Activated naive CD8-positive, alpha-beta T cell treated with anti-CD3 and anti-CD28 coated beads, Interleukin-2, amount 50 U/mL, for 16 hours (primary cell): ENCODE measurements around the gene SPAG17.

Experiments used
- DNase-seq: peaks from one replicate; pipeline ENCODE4 v3.0.0-alpha.2; 2020; ENCODE audit warnings: low read depth, low spot score

The SPAG17 gene

DNA sequence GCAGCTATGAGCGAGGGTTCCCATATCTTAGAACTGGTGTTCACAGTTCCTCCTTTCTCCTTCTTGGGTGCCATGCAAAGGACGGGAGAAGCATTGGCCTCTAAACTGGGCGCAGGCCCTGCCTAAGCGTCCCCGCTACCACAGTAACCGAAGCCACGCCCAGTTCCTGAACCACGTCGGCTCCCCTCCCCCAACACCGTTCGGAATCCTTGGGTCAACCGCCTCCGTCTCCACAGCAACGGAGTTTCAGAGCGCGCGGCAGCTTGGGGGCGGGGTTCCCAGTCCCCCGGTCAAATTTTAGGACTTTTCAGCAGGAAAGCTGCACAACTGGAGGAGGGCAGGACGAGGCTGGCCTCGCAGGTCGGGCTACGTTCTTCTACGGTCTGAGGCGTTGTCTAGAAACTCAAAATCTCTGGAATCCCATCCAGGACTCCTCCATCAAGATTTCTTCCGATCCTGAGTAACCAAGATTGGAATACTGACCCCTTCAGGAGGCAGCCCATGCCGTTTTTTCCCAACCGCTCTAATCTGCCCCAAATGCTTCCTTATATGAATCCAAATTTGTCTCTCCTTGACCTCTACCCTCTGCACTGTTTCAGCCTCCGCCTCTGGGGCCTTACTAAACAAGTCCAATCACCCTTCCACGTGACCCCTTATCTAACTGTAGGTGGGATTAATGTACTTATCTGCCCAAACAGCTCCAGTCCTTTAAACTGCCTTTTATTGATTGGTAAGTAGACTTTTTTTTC lies at the start of gene SPAG17:
SPAG17 (minus strand) TSS at position 145 of the 749 bp plus-strand sequence; CDS start at position 74, 71 bp downstream.
- DNase-seq = no peak

- DNase-seq = no peak
Observed at GRCh38 chr1:118225471-118225870, 40.4 kb upstream of the SPAG17 start.

- no peak for DNase-seq
Observed at GRCh38 chr1:118223426-118223825, 38.4 kb upstream of the SPAG17 start.

GRCh38 chr1:118219438-118219837 lies 34.4 kb upstream of the SPAG17 start:
- no peak for DNase-seq

DNA sequence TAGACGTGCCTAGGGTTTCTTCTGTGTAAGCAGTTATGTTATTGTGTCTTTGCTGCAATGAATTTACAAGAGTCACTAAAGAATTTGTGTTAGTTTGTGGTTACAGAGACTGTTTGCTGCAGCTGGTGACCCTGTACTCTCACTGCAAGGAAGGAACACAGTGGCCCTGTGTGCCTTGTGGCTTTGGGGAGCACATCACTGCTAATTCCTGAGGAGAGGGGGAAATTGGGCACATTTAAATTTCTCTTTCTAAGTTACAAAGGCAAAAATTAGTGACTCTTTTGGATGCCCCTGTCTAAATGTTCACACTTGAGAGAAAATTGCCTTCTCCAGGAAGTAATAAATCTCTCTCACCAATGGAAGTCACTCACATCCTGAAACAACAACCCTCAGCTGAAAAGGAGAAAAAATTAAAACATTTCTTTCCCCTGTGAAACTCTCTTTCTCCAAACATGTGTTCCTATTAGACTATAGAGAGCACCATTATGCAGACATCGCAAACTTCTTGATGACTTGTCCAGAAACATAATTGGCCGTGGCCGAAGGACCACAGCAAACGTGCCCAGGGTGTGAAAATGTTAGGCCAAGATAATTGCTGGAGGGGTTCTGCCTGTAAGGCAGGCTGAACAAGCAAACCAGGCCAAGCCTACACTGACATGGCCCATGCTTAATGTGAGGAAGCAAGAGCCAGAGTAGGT lies 32.3 kb upstream of the SPAG17 start:
- no peak for DNase-seq

- DNase-seq = no peak
Observed at GRCh38 chr1:118214866-118215265, 29.8 kb upstream of the SPAG17 start.

- DNase-seq = no peak
Observed at GRCh38 chr1:118210723-118211110, 25.7 kb upstream of the SPAG17 start.

- no peak for DNase-seq
Observed at GRCh38 chr1:118210051-118210722, 25.2 kb upstream of the SPAG17 start.

DNA sequence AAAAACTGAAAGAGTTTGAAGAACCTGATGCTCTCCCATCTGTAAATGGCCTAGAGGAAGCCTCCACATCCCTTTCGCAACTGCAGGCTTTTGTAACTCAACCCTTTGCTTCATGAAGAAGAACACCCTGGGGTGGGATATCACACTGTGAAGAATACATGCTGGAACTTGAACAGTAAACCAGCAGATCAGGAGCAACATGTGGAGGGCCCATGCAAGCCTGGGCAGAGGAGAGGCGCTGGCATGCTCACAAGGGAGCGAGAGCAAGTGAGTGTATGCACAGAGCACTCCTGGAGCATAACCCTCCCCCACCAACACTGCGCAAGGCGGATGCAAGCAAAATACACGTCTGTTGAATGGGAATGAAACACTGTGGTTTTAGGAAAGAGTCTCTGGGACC lies 24.6 kb upstream of the SPAG17 start:
- DNase-seq = no peak

GRCh38 chr1:118206966-118207365 lies 21.9 kb upstream of the SPAG17 start:
- DNase-seq = no peak

- no peak for DNase-seq
Observed at GRCh38 chr1:118204648-118205047, 19.6 kb upstream of the SPAG17 start.

DNA sequence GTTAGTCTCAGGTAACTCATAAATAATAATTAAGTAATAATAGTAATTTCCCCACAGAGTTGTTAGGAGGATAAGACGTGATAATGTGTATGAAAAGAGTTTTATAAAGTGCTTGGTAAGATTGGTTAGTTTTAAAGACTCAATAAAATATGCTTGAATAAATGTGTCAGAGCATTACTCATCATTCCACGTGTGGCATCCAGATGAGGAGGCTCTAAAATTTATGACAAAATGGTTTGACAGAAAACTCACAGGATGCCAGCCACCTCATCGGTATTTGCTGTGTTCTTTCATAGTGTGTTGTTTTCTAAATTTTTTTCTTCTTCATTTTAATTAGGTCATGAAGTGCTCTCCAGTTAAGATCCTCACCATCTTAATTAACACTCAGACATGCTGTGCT lies 19.1 kb upstream of the SPAG17 start:
- no peak for DNase-seq

DNA sequence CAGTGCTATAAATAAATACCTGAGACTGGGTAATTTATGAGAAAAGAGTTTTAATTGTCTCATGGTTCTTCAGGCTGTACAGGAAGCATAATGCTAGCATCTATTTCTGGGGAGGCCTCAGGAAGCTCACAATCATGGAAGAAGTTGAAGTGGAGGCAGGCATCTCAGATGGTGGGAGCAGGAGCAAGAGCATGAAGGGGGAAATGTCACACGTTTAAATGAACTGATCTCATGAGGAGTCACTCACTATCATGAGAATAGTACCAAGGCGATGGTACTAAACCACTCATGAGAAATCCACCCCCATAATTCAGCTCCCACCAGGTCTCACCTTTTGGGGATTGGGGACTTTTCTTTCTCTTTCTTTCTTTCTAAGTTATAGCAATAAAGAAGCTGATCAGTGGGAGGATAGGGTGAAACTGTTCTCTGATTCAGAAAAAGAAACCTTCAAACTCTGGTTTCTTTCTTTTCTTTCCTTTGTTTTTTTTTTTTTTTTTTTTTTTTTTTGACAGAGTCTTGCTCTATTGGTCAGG lies 17.1 kb upstream of the SPAG17 start:
- no peak for DNase-seq

DNA sequence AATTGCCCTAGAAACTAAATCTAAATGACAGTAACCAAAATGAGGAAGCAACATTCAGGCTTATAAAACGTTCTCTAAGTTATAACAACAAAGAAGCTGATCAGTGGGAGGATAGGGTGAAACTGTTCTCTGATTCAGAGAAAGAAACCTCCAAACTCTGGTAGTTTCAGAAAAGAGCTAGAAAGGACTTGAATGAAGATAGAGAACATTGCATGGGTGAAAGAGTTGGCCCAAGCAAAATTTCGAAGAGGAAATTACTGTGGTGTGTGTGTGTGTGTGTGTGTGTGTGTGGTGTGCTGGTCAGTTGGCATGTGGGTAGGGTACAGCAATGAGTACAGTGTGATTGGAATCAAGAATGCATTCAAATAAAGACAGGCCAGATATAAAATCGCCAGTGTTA lies 16.5 kb upstream of the SPAG17 start:
- DNase-seq = no peak

- DNase-seq = no peak
Observed at GRCh38 chr1:118200836-118201235, 15.8 kb upstream of the SPAG17 start.

DNA sequence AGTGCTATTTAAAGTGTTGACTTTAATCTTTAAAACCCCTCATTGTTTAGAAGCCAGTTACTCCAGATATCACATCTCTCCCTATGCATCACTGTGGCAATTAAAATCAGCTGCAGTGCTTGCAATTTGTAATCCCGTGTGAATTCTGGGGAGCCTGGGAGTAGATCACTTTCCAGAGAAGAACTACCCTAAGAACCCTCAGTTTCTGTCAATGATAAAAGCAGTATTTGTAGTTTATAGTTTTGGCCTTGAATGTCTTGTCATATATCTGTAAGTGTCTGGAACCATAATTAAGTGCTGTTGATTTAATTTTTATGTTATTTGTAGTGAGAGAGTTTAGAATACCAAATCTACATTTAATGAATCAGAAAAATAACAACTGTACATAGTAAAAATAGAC lies 5.5 kb upstream of the SPAG17 start:
- DNase-seq = no peak

DNA sequence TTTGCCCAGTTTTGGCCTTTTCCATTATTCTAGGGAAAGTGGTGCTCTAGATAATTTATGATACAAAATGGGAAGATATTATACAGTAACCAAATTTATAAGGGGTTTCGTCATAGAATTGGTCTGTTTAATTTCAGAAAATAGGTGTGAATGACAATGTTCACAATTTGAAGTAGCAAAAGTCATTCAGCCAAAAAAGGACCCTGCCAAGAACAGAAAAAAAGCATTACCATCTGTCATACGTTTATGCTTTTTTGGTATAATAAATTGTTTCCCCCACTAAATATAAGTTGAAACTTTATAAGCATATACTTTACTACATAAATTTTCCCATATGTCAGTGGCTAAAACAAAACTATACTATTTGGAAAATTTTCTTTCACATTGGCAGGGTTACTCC lies 4.5 kb upstream of the SPAG17 start:
- no peak for DNase-seq

DNA sequence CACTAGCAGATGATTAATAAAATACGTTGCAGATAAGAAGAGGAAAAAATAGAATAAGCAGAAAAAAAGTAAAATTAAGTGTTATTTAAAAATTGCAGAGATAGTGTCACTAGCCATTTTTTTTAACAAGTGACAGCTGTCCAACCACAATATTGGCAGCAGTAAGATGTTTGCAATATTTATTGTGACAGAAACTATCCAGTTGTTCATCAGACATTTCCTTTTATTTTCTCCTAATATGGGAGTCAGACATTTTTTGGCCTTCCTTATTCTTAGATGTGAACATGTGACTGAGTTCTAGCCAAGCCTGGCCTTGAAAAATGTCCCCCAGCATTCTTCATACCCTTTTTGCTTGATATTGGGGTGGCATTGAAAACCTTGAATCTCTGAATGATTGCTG lies 3.4 kb upstream of the SPAG17 start:
- DNase-seq = no peak

DNA sequence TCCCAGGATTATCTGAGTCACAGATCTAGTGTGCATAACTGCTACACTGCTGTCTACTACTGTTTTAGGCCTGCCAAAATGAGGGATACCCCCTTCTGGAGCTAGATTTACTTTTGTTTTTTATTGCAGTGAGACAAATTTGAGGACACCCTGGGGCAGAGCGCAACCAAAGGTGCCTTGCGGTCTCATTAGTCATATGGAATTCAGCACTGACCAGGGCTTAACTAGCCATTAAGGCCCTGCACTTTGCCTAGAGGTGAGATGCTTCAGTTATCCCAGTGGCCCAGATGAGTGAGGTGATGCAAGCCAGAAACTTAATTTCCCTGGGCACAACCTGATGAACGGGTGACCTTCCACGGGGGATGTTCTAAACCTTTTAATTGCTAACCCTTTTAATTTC lies 998 bp upstream of the SPAG17 start:
- DNase-seq = no peak

GRCh38 chr1:118184739-118185083 lies 317 bp downstream of the SPAG17 start:
- no peak for DNase-seq

DNA sequence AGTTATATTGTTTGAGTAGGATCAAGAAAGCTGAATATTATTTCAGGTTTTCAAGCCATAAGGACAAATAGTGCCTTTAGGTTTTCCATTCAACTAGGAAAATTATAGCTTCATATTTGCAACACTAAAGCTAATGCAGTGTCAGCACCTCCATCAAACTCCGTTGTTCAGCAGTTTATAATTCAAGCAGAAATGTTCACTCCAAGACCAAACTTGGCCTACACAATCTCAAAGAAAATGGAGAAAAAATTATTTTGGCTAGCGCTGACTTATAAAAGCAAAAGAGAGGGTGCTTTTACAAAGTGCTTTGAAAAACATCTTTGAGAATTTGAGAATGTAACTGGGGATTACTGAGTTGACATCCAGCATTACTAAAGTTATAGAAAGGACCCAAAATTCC lies 1.4 kb downstream of the SPAG17 start:
- no peak for DNase-seq

DNA sequence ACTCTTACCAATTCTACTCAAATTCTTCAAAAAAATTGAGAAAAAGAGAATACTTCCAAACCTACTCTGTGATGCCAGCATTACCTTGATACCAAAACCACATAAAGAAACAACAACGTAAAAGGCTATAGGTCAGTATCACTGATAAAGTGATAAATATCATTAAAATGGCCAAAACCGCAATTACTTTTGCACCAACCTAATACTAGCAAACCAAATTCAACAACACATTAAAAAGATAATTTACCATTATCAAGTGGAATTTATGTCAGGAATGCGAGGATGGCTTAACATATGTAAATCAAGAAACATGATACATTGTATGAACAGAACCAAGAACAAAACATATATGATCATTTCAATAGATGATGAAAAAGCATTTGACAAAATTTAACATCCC lies 7.0 kb downstream of the SPAG17 start:
- no peak for DNase-seq

DNA sequence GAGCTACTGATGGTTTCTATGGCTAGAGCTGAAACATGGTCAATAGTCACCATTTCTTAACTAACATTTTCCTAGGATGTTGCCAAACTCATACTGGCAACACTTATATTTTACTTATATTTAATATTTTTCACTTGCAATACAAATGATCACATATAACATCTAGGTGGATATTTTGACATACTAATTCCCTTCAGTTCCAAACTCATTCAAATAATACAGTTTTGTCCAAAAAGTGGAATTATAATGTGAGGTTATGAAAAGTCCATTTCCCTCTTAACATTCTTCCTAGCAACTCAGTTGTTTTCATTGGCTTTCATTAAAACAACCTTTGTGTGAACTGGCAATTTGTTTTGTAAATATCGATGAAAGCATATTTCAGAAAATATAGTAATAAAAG lies 16.0 kb downstream of the SPAG17 start:
- DNase-seq = no peak
